GM13976 (cell line): ENCODE results near the gene FABP2.

Experiments used
- DNase-seq: peaks from one replicate; pipeline ENCODE4 v3.0.0; 2012; ENCODE audit warnings: low spot score
- in situ Hi-C: fragments of 300-500 bp; cut with MboI; formaldehyde crosslinking; loops from one replicate; pipeline ENCODE4 v1.12.0; 2022; ENCODE audit warnings: low sequenced_read_pairs, mixed read lengths, inconsistent platforms; ENCODE audit not compliant: unreplicated experiment
- TF ChIP-seq, protein P1 (sequence below): IDR thresholded peaks from 2 replicates; pipeline ENCODE4 v1.5.1; 2012; ENCODE audit warnings: borderline replicate concordance, mild to moderate bottlenecking; ENCODE audit not compliant: insufficient read depth; ENCODE audit errors: extremely low read depth, missing control alignments, control extremely low read depth

Gene FABP2

GRCh38 chr4:119313237-119313636 is 8.7 kb downstream of the FABP2 start:
- DNase-seq, result no peak
- in situ Hi-C loops, result loop anchor here (10.0 to 25.0 kb wide), 2 partner anchors 474 to 742 kb away; no protein-coding TSS in a partner anchor
- TF ChIP-seq, protein P1, sequence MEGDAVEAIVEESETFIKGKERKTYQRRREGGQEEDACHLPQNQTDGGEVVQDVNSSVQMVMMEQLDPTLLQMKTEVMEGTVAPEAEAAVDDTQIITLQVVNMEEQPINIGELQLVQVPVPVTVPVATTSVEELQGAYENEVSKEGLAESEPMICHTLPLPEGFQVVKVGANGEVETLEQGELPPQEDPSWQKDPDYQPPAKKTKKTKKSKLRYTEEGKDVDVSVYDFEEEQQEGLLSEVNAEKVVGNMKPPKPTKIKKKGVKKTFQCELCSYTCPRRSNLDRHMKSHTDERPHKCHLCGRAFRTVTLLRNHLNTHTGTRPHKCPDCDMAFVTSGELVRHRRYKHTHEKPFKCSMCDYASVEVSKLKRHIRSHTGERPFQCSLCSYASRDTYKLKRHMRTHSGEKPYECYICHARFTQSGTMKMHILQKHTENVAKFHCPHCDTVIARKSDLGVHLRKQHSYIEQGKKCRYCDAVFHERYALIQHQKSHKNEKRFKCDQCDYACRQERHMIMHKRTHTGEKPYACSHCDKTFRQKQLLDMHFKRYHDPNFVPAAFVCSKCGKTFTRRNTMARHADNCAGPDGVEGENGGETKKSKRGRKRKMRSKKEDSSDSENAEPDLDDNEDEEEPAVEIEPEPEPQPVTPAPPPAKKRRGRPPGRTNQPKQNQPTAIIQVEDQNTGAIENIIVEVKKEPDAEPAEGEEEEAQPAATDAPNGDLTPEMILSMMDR, result no peak

- TF ChIP-seq, protein P1, result no peak
- in situ Hi-C loops, result loop anchor here (10.0 to 25.0 kb wide), 2 partner anchors 476 to 744 kb away; no protein-coding TSS in a partner anchor
- DNase-seq, result no peak
Observed at GRCh38 chr4:119310826-119311225, 11.1 kb downstream of the FABP2 start.

DNA sequence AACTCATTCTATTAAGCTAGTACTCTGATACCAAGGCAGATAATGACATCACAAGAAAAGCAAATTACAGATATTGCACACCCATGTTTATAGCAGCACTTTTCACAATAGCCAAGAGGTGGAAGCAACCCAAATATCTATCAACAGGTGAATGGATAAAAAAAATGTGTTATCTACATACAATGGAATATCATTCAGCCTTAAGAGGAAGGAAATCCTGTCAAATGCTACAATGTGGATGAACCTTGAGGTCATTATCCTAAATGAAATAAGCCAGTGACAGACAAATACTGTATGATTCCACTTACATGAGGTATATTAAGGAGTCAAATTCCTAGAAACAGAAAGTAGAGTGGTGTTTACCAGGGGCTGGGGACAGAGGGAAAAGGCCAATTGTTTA is 14.3 kb downstream of the FABP2 start:
- in situ Hi-C loops, result loop anchor here (10.0 to 25.0 kb wide), 2 partner anchors 177 to 480 kb away; no protein-coding TSS in a partner anchor
- no peak for DNase-seq
- TF ChIP-seq, protein P1, result no peak

GRCh38 chr4:119304431-119304830 is 17.5 kb downstream of the FABP2 start:
- no peak for DNase-seq
- in situ Hi-C loops, result loop anchor here (10.0 to 25.0 kb wide), 2 partner anchors 180 to 483 kb away; no protein-coding TSS in a partner anchor
- TF ChIP-seq, protein P1, result no peak

DNA sequence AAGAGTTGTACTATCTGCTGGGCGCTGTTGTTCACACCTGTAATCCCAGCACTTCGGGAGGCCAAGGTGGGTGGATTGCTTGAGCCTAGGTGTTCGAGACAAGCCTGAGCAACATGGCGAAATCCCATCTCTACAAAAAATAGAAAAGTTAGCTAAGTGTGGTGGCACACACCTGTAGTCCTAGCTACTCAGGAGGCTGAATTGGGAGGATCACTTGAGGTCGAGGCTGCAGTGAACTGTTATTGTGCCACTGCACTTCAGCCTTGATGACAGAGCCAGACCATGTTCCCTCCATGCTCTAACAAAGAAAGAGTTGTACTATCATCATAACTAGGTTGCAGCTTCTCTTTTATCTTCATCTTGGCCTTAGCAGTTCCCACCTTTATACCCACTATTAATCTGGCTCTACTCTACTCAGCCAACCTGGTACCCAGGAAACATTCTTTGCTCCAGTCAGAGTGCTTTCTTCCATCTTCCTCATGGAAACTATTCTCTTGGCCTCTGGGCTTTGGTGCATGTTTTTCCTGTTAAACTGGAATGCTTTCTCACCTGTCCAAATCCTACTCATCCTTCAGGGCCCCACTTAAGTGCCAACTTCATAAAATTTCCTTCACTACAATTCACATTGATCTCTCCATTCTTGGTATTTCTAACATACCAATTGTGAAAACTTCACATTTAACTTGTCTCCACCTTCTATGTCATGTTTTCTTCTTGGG is 18.2 kb downstream of the FABP2 start:
- TF ChIP-seq, protein P1, result no peak
- in situ Hi-C loops, result loop anchor here (10.0 to 25.0 kb wide), 2 partner anchors 181 to 484 kb away; no protein-coding TSS in a partner anchor
- DNase-seq, result no peak

- TF ChIP-seq, protein P1, result no peak
- in situ Hi-C loops, result loop anchor here (10.0 to 25.0 kb wide), 2 partner anchors 183 to 485 kb away; no protein-coding TSS in a partner anchor
- no peak for DNase-seq
Observed at GRCh38 chr4:119302073-119302832, 19.7 kb downstream of the FABP2 start.
